GM12801 (cell line): ENCODE data around the gene THAP12.

ENCODE experiments used
- CTCF ChIP-seq: IDR thresholded peaks from one replicate; pipeline ENCODE4 v1.5.1; 2011; ENCODE audit warnings: control low read depth; ENCODE audit not compliant: insufficient read length; ENCODE audit errors: extremely low read depth

Gene THAP12

DNA sequence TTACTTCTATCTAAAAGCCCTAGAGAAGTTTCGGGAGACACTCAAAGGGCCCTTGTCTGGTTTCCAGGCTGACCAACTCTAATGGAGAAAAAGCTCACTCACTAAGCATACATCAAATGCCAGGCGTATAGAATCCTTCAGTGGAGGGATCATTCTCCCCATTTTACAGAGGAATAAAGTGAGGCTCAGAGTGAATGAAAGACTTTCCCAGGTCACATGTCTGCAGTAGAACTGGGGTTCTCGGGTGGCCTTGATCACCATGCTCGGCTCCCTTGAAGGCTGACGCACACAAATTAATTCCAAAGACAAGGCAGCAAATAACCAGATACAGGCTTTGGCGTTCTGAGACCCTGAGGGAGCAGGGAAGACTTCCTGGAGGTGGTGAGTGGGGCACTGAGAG lies 60.0 kb downstream of the THAP12 start:
- no peak for TF ChIP-seq CTCF

- TF ChIP-seq CTCF, result no peak
Observed at GRCh38 chr11:76318744-76319384, 62.1 kb downstream of the THAP12 start.

- TF ChIP-seq CTCF, result no peak
Observed at GRCh38 chr11:76317296-76317695, 63.6 kb downstream of the THAP12 start.

DNA sequence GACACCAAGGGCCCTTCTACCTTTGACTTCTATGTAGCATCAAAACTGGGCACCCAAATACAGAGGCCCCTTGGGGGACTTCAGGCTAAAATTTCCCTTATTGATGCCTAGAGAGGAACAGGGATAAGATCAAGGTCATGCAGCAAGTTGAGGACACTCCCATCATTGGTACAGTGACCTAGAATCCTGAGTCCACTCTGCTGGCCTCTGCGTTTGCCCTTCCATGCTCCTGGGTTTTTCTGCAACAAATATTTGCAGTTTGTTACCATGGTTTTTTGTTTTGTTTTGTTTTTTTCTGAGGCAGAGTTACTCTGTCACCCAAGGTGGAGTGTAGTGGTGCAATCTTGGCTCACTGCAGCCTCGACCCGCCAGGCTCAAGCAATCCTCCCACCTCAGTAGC lies 64.2 kb downstream of the THAP12 start:
- TF ChIP-seq CTCF, result no peak

GRCh38 chr11:76315182-76315853 lies 65.6 kb downstream of the THAP12 start:
- no peak for TF ChIP-seq CTCF

DNA sequence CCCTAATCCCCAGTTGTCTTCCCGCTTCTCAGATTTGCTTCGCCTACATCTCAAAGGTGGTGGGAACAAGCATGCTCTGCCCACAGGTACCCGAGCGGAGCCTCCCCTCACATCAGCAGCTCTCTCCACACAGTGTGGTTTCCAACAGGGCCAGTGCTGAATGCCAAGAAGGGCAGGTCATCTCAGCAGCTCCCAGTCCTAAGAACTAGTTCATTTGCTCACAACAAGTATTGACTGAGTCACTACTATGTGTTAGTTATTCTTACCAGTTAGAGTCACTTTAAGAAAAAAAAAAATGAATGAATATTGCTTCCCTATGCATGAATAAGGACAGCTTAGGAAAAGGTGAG lies 66.2 kb downstream of the THAP12 start:
- no peak for TF ChIP-seq CTCF

- no peak for TF ChIP-seq CTCF
Observed at GRCh38 chr11:76313913-76314740, 66.8 kb downstream of the THAP12 start.
